Measurements from ENCODE around the gene STX5. TPM values are rescaled to one million over a fixed set of nuclear protein-coding genes. Genes with fewer than 3 reads are reported as not detected.
"Not testable (repeated sequence)": the region's sequence is repeated elsewhere in the genome, so short reads cannot be mapped to it uniquely, and the experiment has no call there.

Gene STX5
- total RNA-seq, 1 experiment from 2014 or later = 30.0 TPM

DNA sequence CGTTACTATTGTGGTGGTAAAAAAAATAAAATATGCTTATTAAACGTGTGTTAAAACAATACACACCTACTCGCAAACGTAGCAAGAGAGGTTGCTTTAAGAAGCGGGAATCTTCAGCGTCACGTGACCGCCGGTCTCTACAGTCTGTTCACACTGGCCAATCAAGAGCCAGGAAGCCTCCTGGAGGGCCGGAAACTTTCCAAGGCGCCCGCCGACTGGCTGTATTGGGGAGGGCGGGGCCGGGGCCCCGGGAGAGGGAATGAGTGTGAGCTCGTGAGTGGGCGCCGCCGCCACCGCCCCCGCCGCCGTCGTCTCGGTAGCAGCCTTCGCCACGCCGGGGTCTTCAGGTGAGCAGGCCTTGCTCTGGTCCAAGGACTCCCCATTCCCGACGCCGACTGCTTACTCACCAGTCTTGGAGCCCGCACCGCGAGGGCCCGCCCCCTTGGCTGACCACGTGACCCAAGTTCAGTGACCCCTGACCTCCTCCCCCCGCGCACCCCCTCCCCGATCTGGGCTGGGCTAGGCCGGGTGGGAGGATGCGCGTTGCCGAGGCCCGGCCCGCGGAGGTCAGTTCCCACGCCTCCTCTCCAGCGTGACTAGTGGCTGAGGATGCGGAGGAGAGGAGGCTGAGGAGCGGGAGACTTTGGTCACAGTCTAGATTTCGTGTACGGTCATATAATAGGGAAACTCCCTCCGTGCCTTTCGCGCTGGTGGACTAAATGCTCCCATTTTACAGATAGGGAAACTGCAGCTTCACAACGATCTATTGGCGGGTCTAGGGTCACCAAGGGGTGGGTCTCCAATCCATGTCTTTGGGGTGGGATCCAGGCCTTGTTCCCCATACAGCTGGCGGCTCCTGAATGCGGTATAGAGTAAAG lies 60.5 kb downstream of the STX5 start, which contains the start of gene TAF6L:
Gene TAF6L, plus strand, starts transcription at position 253 of the 878 bp plus-strand sequence. CDS start 4,388 bp downstream, outside the sequence.
- DNase-seq = peak; percentile 97
- peaks cover 28% of the 10 kb centered on the region for H3K79me2 ChIP-seq (ENCODE audit: low read length)
- H3K36me3 ChIP-seq (ENCODE audit: insufficient read depth, low read length) = no peaks in the 10 kb centered on the region
- H3K9me2 ChIP-seq (replicated peaks; ENCODE audit: insufficient read depth, low read length) = no peaks in the 10 kb centered on the region
- H3K9ac ChIP-seq (ENCODE audit: low read length) = peak within 1 kb of the TSS; percentile 90
- H3K4me1 ChIP-seq (ENCODE audit: low read length) = peaks cover 28% of the 10 kb centered on the region
- no peaks in the 10 kb centered on the region for H3K9me3 ChIP-seq (ENCODE audit: low read length)
- peak within 1 kb of the TSS; percentile 62 for H3K27ac ChIP-seq (ENCODE audit: low read length)
- no peaks in the 10 kb centered on the region for H3K27me3 ChIP-seq (ENCODE audit: low read length)
- peak within 1 kb of the TSS; percentile 98 for H3K4me2 ChIP-seq (ENCODE audit: low read depth, low read length, poor library complexity, severe bottlenecking)
- peak within 1 kb of the TSS; percentile 94 for H2AFZ ChIP-seq (ENCODE audit: low read length)
- peak within 1 kb of the TSS; percentile 98 for H3K4me3 ChIP-seq (ENCODE audit: low read length)
- no peaks in the 10 kb centered on the region for H4K20me1 ChIP-seq (ENCODE audit: insufficient read depth, low read depth, low read length)

DNA sequence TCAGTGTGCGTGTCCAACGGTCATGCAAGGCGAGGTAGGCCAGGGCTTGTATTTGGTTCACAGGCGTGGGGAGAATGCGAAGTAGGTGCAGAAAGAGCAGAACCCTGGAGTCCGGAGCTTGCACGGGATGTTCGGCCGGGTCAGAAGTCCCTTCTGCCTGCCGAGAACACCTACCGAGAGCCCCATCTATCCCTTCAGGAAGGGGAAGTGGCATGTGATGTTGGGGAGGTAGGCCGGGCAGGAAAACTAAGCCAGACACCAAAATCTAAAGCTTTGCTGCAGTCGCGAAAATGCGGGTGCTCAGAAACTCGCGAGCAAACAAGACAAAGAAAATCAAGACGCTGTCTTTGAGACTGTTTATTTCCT lies 61.1 kb downstream of the STX5 start:
- Histone ChIP-seq H3K4me1 (ENCODE audit: low read length) (peaks cover 28% of the 10 kb centered on the region), H2AFZ (ENCODE audit: low read length) (peak overlapping the region; percentile 85; the same call in 1 of the 2 replicates), H3K4me2 (ENCODE audit: low read depth, low read length, poor library complexity, severe bottlenecking) (peak overlapping the region; percentile 98), H3K9me3 (ENCODE audit: low read length) (no peaks in the 10 kb centered on the region), H3K27ac (ENCODE audit: low read length) (peak overlapping the region; percentile 62), H3K9ac (ENCODE audit: low read length) (peak overlapping the region; percentile 90), H3K4me3 (ENCODE audit: low read length) (peak overlapping the region; percentile 98), H3K36me3 (ENCODE audit: insufficient read depth, low read length) (0 out of 2 replicates have a peak, but pooled peaks cover 4% of the 10 kb centered on the region), H3K79me2 (ENCODE audit: low read length) (peaks cover 28% of the 10 kb centered on the region), H3K27me3 (ENCODE audit: low read length) (no peaks in the 10 kb centered on the region), H3K9me2 (replicated peaks; ENCODE audit: insufficient read depth, low read length) (no peaks in the 10 kb centered on the region), H4K20me1 (ENCODE audit: insufficient read depth, low read depth, low read length) (no peaks in the 10 kb centered on the region)
- DNase-seq = peak; percentile 62

DNA sequence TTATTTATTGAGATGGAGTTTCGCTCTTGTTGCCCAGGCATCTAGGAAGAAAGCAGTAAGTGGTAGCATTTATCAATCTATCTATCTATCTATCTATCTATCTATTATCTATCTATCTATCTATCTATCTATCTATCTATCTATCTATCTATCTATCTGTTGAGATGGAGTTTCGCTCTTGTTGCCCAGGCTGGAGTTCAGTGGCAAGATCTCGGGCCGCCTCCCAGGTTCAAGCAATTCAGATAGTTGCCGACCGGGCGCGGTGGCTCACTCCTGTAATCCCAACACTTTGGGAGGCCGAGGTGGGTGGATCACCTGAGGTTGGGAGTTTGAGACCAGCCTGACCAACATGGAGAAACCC lies 71.0 kb downstream of the STX5 start:
- not testable (repeated sequence) for H3K9me2 ChIP-seq (replicated peaks; ENCODE audit: insufficient read depth, low read length); H4K20me1 ChIP-seq (ENCODE audit: insufficient read depth, low read depth, low read length); H3K27me3 ChIP-seq (ENCODE audit: low read length); DNase-seq; H3K36me3 ChIP-seq (ENCODE audit: insufficient read depth, low read length); H2AFZ ChIP-seq (ENCODE audit: low read length); H3K9me3 ChIP-seq (ENCODE audit: low read length); H3K27ac ChIP-seq (ENCODE audit: low read length)
- Histone ChIP-seq H3K9ac (ENCODE audit: low read length) (peak overlapping the region; percentile 87; the same call in 1 of the 2 replicates), H3K4me1 (ENCODE audit: low read length) (peaks cover 17% of the 10 kb centered on the region), H3K4me3 (ENCODE audit: low read length) (peak overlapping the region; percentile 31; the same call in 1 of the 2 replicates), H3K79me2 (ENCODE audit: low read length) (peaks cover 18% of the 10 kb centered on the region), H3K4me2 (ENCODE audit: low read depth, low read length, poor library complexity, severe bottlenecking) (peak overlapping the region; percentile 77)

DNA sequence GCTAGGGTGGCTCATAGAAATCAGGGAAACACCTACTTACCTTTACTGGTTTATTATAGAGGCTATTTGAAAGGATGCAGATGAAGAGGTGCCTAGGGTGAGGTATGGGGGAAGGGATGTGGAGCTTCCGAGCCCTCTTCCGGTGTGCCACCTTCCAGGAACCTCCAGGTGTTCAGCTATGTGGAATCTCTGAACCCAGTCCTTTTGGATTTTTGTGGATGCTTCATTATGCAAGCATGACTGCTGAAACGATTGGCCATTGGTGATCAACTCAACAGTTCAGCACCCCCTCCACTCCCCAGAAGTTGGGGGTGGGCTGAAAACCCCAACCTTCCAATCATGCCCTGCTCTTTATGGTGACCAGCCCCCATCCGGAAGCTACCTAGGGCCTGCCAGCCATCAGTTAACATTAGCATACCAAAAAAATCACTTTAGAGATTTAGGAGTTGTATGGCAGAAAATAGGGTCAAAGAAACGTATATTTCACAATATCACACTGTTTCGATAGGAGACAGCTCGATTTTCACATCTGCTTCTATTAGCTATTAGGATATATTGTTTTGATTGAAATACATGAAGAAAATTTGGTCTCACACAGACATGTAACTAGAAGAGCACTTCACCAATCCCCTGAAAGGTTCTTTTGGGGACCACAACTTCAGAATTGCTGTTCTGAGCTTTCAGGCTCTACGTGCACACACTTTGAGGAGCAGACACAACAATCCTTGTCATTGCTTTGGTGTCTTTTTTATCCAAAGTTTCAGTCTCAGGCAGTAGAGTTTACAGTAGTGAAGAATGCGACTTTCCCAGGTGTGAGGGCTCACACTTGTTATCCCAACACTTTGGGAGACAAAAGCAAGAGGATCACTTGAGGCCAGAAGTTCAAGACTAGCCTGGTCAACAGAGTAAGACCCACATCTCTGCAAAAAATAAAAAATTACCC lies 73.7 kb downstream of the STX5 start:
- no peaks in the 10 kb centered on the region for H3K9me2 ChIP-seq (replicated peaks; ENCODE audit: insufficient read depth, low read length)
- H3K9ac ChIP-seq (ENCODE audit: low read length) = no peak overlapping the region
- H3K27ac ChIP-seq (ENCODE audit: low read length) = no peak overlapping the region
- H4K20me1 ChIP-seq (ENCODE audit: insufficient read depth, low read depth, low read length) = no peaks in the 10 kb centered on the region
- DNase-seq = no peak
- H3K4me3 ChIP-seq (ENCODE audit: low read length) = no peak overlapping the region
- no peaks in the 10 kb centered on the region for H3K9me3 ChIP-seq (ENCODE audit: low read length)
- H3K4me1 ChIP-seq (ENCODE audit: low read length) = peaks cover 29% of the 10 kb centered on the region
- no peak overlapping the region for H2AFZ ChIP-seq (ENCODE audit: low read length)
- H3K27me3 ChIP-seq (ENCODE audit: low read length) = no peaks in the 10 kb centered on the region
- H3K79me2 ChIP-seq (ENCODE audit: low read length) = peaks cover 19% of the 10 kb centered on the region
- H3K4me2 ChIP-seq (ENCODE audit: low read depth, low read length, poor library complexity, severe bottlenecking) = no peak overlapping the region
- H3K36me3 ChIP-seq (ENCODE audit: insufficient read depth, low read length) = peaks cover 3% of the 10 kb centered on the region; the same call in 1 of the 2 replicates

Small RNA genes within 50 kb of the gene (small RNA-seq; reads per million reads assigned to genes)
- gene MIR6514 (not detected), gene RF00099 (not detected), gene RNU6-118P (not detected), gene SNORD22 (not detected), gene SNORD26 (not detected), gene SNORD27 (not detected), gene SNORD28 (not detected), gene SNORD30 (327 reads per million, percentile 99 among the genes with 10 or more reads in this experiment)

Other genes starting within 250 kb of the STX5 start
- gene TUT1, start 240.5 kb downstream of the STX5 start, total RNA-seq (2014; rRNA removed; shearing (Covaris generic); ENCODE audit: low replicate concordance) = 8.1 and 17.3 TPM in 2 replicates
- gene MTA2, start 230.2 kb downstream of the STX5 start, total RNA-seq (2014; rRNA removed; shearing (Covaris generic); ENCODE audit: low replicate concordance) = 60.2 and 89.3 TPM in 2 replicates
- 21.2 and 22.0 TPM in 2 replicates for gene EML3, start 219.3 kb downstream of the STX5 start, total RNA-seq (2014; rRNA removed; shearing (Covaris generic); ENCODE audit: low replicate concordance)
- 0.45 and 1.2 TPM in 2 replicates for gene ROM1, start 218.8 kb downstream of the STX5 start, total RNA-seq (2014; rRNA removed; shearing (Covaris generic); ENCODE audit: low replicate concordance)
- 43.5 and 76.5 TPM in 2 replicates for gene B3GAT3, start 210.1 kb downstream of the STX5 start, total RNA-seq (2014; rRNA removed; shearing (Covaris generic); ENCODE audit: low replicate concordance)
- 98.5 and 104 TPM in 2 replicates for gene GANAB, start 185.4 kb downstream of the STX5 start, total RNA-seq (2014; rRNA removed; shearing (Covaris generic); ENCODE audit: low replicate concordance)
- gene INTS5, start 178.7 kb downstream of the STX5 start, total RNA-seq (2014; rRNA removed; shearing (Covaris generic); ENCODE audit: low replicate concordance) = 17.4 and 26.0 TPM in 2 replicates
- 83.6 and 158 TPM in 2 replicates for gene C11orf98, start 166.8 kb downstream of the STX5 start, total RNA-seq (2014; rRNA removed; shearing (Covaris generic); ENCODE audit: low replicate concordance)
- gene CSKMT, start 166.7 kb downstream of the STX5 start, total RNA-seq (2014; rRNA removed; shearing (Covaris generic); ENCODE audit: low replicate concordance) = 4.5 and 8.2 TPM in 2 replicates
- gene UQCC3, start 160.4 kb downstream of the STX5 start, total RNA-seq (2014; rRNA removed; shearing (Covaris generic); ENCODE audit: low replicate concordance) = 13.9 and 27.3 TPM in 2 replicates
- 18.4 and 28.8 TPM in 2 replicates for gene LBHD1, start 159.8 kb downstream of the STX5 start, total RNA-seq (2014; rRNA removed; shearing (Covaris generic); ENCODE audit: low replicate concordance)
- 160 and 334 TPM in 2 replicates for gene UBXN1, start 153.0 kb downstream of the STX5 start, total RNA-seq (2014; rRNA removed; shearing (Covaris generic); ENCODE audit: low replicate concordance)
- 0.45 and 0.54 TPM in 2 replicates for gene LRRN4CL, start 142.5 kb downstream of the STX5 start, total RNA-seq (2014; rRNA removed; shearing (Covaris generic); ENCODE audit: low replicate concordance)
- gene BSCL2, start 124.6 kb downstream of the STX5 start, total RNA-seq (2014; rRNA removed; shearing (Covaris generic); ENCODE audit: low replicate concordance) = 55.6 and 79.1 TPM in 2 replicates
- not detected in 2 replicates for gene GNG3, start 124.4 kb downstream of the STX5 start, total RNA-seq (2014; rRNA removed; shearing (Covaris generic); ENCODE audit: low replicate concordance)
- gene HNRNPUL2, start 104.6 kb downstream of the STX5 start, total RNA-seq (2014; rRNA removed; shearing (Covaris generic); ENCODE audit: low replicate concordance) = 10.6 and 13.9 TPM in 2 replicates
- 48.9 and 49.2 TPM in 2 replicates for gene TTC9C, start 103.6 kb downstream of the STX5 start, total RNA-seq (2014; rRNA removed; shearing (Covaris generic); ENCODE audit: low replicate concordance)
- 5.3 and 6.6 TPM in 2 replicates for gene ZBTB3, start 77.9 kb downstream of the STX5 start, total RNA-seq (2014; rRNA removed; shearing (Covaris generic); ENCODE audit: low replicate concordance)
- 115 and 140 TPM in 2 replicates for gene POLR2G, start 70.5 kb downstream of the STX5 start, total RNA-seq (2014; rRNA removed; shearing (Covaris generic); ENCODE audit: low replicate concordance)
- 10.4 and 30.1 TPM in 2 replicates for gene TAF6L, start 60.7 kb downstream of the STX5 start, total RNA-seq (2014; rRNA removed; shearing (Covaris generic); ENCODE audit: low replicate concordance)
- gene TMEM179B, start 44.6 kb downstream of the STX5 start, total RNA-seq (2014; rRNA removed; shearing (Covaris generic); ENCODE audit: low replicate concordance) = 58.0 and 80.4 TPM in 2 replicates
- 22.2 and 34.6 TPM in 2 replicates for gene TMEM223, start 40.0 kb downstream of the STX5 start, total RNA-seq (2014; rRNA removed; shearing (Covaris generic); ENCODE audit: low replicate concordance)
- 37.5 and 41.1 TPM in 2 replicates for gene NXF1, start 26.6 kb downstream of the STX5 start, total RNA-seq (2014; rRNA removed; shearing (Covaris generic); ENCODE audit: low replicate concordance)
- gene TEX54, start 790 bp upstream of the STX5 start, total RNA-seq (2014; rRNA removed; shearing (Covaris generic); ENCODE audit: low replicate concordance) = 2.7 TPM in 1 of 2 replicates, not detected in the other
- 44.0 and 123 TPM in 2 replicates for gene WDR74, start 7.5 kb upstream of the STX5 start, total RNA-seq (2014; rRNA removed; shearing (Covaris generic); ENCODE audit: low replicate concordance)
- gene SLC3A2, start 48.8 kb upstream of the STX5 start, total RNA-seq (2014; rRNA removed; shearing (Covaris generic); ENCODE audit: low replicate concordance) = 167 and 208 TPM in 2 replicates
- gene CHRM1, start 89.3 kb upstream of the STX5 start, total RNA-seq (2014; rRNA removed; shearing (Covaris generic); ENCODE audit: low replicate concordance) = not detected in 2 replicates
- gene SLC22A6, start 152.9 kb upstream of the STX5 start, total RNA-seq (2014; rRNA removed; shearing (Covaris generic); ENCODE audit: low replicate concordance) = not detected in 2 replicates
- gene SLC22A8, start 183.8 kb upstream of the STX5 start, total RNA-seq (2014; rRNA removed; shearing (Covaris generic); ENCODE audit: low replicate concordance) = not detected in 2 replicates